ENCODE measurements around the gene ZNF606. TPM values are rescaled to one million over a fixed set of nuclear protein-coding genes. Genes with fewer than 3 reads are reported as not detected.
A peak's percentile ranks its signal among the peaks of the same experiment; 100 is the strongest.

ZNF606 gene
- total RNA-seq, 1 experiment from 2014 or later, result 30.2 TPM

DNA sequence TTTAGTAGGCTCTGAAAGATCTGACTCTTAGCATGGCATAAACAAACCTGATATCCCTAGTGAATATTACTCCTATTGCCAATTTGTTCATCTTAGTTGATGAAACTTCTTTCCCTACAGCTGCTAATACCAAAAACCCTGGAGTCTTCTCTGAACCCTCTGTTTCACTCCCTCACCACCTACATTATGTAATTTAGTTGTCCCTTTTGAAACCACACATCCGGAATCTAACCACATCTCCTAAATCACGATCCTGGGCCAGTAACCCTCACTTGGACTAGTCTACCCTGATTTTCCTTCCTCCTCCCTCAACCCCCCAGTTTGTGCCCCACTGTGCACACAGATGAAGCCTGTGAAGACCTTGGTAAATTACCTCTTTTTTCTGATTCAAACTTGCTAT is 56.3 kb downstream of the ZNF606 start:
- DNase-seq (ENCODE audit: low spot score), result no peak
- in situ Hi-C loops (cut with HindIII; ENCODE audit: low sequenced_read_pairs), result no loop called here

DNA sequence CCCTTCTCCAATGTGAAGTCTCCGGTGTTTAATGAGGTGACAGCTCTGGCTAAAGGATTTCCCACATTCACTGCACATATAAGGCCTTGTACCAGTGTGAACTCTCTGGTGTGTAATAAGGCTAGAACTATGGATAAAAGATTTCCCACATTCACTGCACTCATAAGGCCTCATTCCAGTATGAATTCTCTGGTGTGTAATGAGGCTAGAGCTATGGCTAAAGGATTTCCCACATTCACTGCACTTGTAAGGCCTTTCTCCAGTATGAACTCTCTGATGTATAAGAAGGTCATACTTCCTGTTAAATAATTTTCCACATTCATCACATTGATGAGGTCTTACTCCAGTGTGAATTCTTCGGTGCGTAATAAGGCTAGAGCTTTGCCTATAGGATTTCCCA is 61.0 kb downstream of the ZNF606 start:
- in situ Hi-C loops (cut with HindIII; ENCODE audit: low sequenced_read_pairs), result no loop called here
- DNase-seq (ENCODE audit: low spot score), result no peak

DNA sequence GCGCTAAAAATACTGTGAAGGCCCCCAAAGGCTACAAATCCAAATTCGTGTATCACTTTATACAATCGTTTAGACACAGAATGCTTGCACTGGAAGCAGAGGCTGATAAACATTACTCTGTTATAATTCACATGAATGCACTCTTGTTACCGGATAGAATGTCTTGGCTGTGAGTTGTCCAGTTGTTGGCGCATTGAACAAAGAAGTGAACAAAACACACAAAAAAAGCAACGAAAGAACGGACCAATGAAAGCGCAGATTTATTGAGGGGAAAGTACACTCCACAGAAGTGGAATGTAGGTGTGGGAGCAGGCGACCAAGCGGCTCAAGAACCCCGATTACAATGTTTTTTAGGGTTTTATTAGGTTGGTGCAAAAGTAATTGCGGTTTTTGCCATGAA is 66.9 kb downstream of the ZNF606 start:
- DNase-seq (ENCODE audit: low spot score), result no peak
- in situ Hi-C loops (cut with HindIII; ENCODE audit: low sequenced_read_pairs), result no loop called here

DNA sequence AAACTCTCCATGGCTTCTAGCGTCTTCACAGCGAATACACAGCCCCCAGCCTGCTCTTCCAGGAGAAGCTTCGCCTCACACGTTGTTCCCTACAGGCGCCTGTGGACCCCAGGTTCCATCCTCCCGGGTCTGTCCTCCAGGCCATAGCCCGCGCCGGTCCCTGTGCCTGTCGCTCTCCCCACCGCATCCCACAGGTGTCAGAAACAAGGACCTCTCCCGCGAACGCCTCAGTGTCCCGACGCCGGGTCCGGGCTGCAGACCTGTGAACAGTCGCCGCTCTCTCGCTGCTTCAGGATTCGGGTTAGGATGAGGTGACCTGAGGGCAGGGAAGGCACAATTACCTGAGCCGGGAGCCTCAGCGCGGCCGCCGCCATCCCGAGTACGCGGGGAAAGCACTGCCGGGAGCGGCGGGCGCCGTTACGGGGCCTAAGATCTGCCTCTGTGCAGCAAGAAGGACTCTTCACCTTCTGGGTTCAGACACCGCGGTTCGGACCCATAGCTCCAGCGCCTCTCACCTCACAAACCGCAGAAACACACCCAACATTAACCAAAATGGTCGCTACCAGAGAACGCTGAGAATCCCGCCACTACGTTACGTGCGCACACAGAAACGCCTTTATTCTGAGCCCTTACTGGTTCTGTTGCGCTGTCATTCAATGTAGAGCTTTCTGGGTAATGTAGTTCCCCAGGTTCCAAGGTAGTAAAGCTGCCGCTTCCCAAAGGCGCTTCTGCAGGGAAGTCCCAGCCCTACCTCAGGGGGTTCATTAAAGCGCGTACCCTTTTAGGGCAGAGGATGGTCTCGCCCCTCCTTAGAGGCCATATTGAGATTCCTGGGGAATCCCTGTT is 67.6 kb downstream of the ZNF606 start, which contains the start of gene ZNF418:
Gene ZNF418 (minus strand): TSS at position 583 of the 846 bp plus-strand sequence. CDS start 1,580 bp downstream, outside the sequence.
- DNase-seq (ENCODE audit: low spot score), result peak; percentile 96
- in situ Hi-C loops (cut with HindIII; ENCODE audit: low sequenced_read_pairs), result no loop called here

DNA sequence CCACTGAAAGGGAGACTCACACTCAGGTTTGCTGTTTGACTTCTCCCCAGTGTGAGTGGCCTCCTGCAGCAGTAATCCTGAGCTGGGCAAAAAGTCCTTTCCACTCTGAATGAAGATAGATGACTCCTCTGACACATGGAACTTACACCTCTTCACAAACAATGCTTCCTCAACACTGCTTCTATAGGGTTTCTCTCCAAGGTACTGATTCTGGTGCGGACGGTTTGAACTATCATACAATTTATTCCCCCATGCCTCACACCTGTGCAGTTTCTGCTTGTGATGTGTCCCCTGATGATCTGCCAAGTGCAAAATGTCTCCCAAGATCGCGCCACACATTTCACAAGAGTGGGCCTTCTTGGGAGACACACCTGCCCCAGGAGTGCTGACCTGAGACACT is 75.0 kb downstream of the ZNF606 start:
- DNase-seq (ENCODE audit: low spot score), result no peak
- in situ Hi-C loops (cut with HindIII; ENCODE audit: low sequenced_read_pairs), result no loop called here

Other genes with a start within 250 kb of the ZNF606 start
- gene ZNF586, start 233.1 kb downstream of the ZNF606 start, total RNA-seq (2014; rRNA removed; shearing (Covaris generic)), result 11.3 and 20.8 TPM in 2 replicates
- gene ZNF552, start 187.9 kb downstream of the ZNF606 start, total RNA-seq (2014; rRNA removed; shearing (Covaris generic)), result 2.8 and 7.8 TPM in 2 replicates
- 6.0 and 12.8 TPM in 2 replicates for gene ZNF587B, start 172.5 kb downstream of the ZNF606 start, total RNA-seq (2014; rRNA removed; shearing (Covaris generic))
- gene ZNF587, start 153.0 kb downstream of the ZNF606 start, total RNA-seq (2014; rRNA removed; shearing (Covaris generic)), result 7.4 and 9.6 TPM in 2 replicates
- 1.1 and 2.0 TPM in 2 replicates for gene ZNF814, start 113.8 kb downstream of the ZNF606 start, total RNA-seq (2014; rRNA removed; shearing (Covaris generic))
- gene ZNF417, start 86.2 kb downstream of the ZNF606 start, total RNA-seq (2014; rRNA removed; shearing (Covaris generic)), result 6.0 and 9.7 TPM in 2 replicates
- 0.27 and 0.49 TPM in 2 replicates for gene ZNF418, start 67.4 kb downstream of the ZNF606 start, total RNA-seq (2014; rRNA removed; shearing (Covaris generic))
- 3.6 and 10.2 TPM in 2 replicates for gene ZNF256, start 55.1 kb downstream of the ZNF606 start, total RNA-seq (2014; rRNA removed; shearing (Covaris generic))
- 0.31 TPM in 1 of 2 replicates, not detected in the other for gene C19orf18, start 28.3 kb downstream of the ZNF606 start, total RNA-seq (2014; rRNA removed; shearing (Covaris generic))
- gene ZSCAN1, start 31.2 kb upstream of the ZNF606 start, total RNA-seq (2014; rRNA removed; shearing (Covaris generic)), result not detected in 2 replicates
- 0.06 TPM in 1 of 2 replicates, not detected in the other for gene ZNF135, start 56.5 kb upstream of the ZNF606 start, total RNA-seq (2014; rRNA removed; shearing (Covaris generic))
- 39.8 and 58.3 TPM in 2 replicates for gene ZSCAN18, start 95.4 kb upstream of the ZNF606 start, total RNA-seq (2014; rRNA removed; shearing (Covaris generic))
- gene ZNF329, start 148.0 kb upstream of the ZNF606 start, total RNA-seq (2014; rRNA removed; shearing (Covaris generic)), result 14.5 and 16.9 TPM in 2 replicates
- 41.3 and 54.2 TPM in 2 replicates for gene ZNF274, start 180.2 kb upstream of the ZNF606 start, total RNA-seq (2014; rRNA removed; shearing (Covaris generic))
- 51.5 and 64.3 TPM in 2 replicates for gene ZNF544, start 226.1 kb upstream of the ZNF606 start, total RNA-seq (2014; rRNA removed; shearing (Covaris generic))

All from G401 (cell line).